ENCODE measurements around the gene CTBP2. TPM values are rescaled to one million over a fixed set of nuclear protein-coding genes. Genes with fewer than 3 reads are reported as not detected.

The CTBP2 gene
- total RNA-seq, 1 experiment from 2014 or later = 233 TPM

- no peaks in the 10 kb centered on the region for H3K27me3 ChIP-seq (ENCODE audit: control insufficient read depth, insufficient read depth, low read length)
- peaks cover 29% of the 10 kb centered on the region for H3K36me3 ChIP-seq (replicated peaks; ENCODE audit: control insufficient read depth, insufficient read depth, low read length)
- no peak overlapping the region for H3K4me3 ChIP-seq (ENCODE audit: insufficient read depth, low read depth, low read length)
- no peak for DNase-seq
Measured at GRCh38 chr10:125107166-125107949, 53.0 kb downstream of the CTBP2 start.

- peaks cover 30% of the 10 kb centered on the region for H3K36me3 ChIP-seq (replicated peaks; ENCODE audit: control insufficient read depth, insufficient read depth, low read length)
- H3K4me3 ChIP-seq (ENCODE audit: insufficient read depth, low read depth, low read length) = no peak overlapping the region
- no peaks in the 10 kb centered on the region for H3K27me3 ChIP-seq (ENCODE audit: control insufficient read depth, insufficient read depth, low read length)
- no peak for DNase-seq
Measured at GRCh38 chr10:125106586-125106985, 53.8 kb downstream of the CTBP2 start.

DNA sequence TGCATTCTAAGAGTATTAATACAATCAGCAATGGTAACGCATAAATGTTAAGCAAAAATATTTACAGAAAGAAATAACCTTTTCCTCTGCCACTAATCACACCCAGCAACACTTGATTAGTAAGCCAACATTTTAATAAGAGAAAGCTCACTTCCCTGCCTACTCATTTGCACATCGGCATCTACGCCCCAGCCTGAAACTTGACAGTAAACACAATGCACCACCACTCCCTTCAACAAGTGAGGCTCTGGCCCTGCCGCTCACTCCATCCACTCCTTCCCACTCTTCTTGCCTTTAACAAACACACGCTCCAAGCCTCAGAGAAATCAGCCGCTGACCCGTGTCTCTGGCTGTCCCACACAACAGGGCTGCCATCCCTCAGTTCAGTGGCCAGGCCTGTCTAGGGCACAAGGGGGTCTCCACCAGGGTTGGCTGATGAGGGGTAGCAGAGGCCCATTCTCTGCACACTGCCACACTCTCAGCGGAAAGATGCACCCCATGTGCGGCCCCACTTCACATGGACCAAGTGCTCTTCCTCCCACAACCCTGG, 54.6 kb downstream of the CTBP2 start:
- Histone ChIP-seq H3K27me3 (ENCODE audit: control insufficient read depth, insufficient read depth, low read length) (no peaks in the 10 kb centered on the region), H3K4me3 (ENCODE audit: insufficient read depth, low read depth, low read length) (no peak overlapping the region), H3K36me3 (replicated peaks; ENCODE audit: control insufficient read depth, insufficient read depth, low read length) (peaks cover 32% of the 10 kb centered on the region)
- no peak for DNase-seq

GRCh38 chr10:125105155-125105554, 55.2 kb downstream of the CTBP2 start:
- H3K4me3 ChIP-seq (ENCODE audit: insufficient read depth, low read depth, low read length) = no peak overlapping the region
- H3K36me3 ChIP-seq (replicated peaks; ENCODE audit: control insufficient read depth, insufficient read depth, low read length) = peaks cover 32% of the 10 kb centered on the region
- no peaks in the 10 kb centered on the region for H3K27me3 ChIP-seq (ENCODE audit: control insufficient read depth, insufficient read depth, low read length)
- DNase-seq = no peak

DNA sequence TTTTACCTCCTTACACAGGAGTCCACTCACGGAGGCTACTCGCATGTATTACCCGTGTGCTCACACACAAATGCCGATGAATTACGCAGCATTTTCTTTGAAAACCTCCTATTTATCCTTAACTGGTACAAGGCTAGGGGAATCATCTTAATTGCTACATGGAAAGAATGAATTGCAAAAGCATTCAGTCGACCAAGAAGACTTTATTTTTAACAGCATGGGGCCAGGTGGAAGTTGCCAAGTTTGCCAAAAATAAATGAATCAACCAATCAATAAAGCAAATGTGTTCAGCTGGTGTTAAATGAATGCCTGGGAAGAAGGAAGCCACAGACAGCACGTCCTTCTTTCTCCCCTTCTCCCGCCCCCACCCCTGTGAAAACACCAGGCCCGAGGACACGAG, 55.8 kb downstream of the CTBP2 start:
- H3K27me3 ChIP-seq (ENCODE audit: control insufficient read depth, insufficient read depth, low read length) = no peaks in the 10 kb centered on the region
- no peak for DNase-seq
- peaks cover 30% of the 10 kb centered on the region for H3K36me3 ChIP-seq (replicated peaks; ENCODE audit: control insufficient read depth, insufficient read depth, low read length)
- no peak overlapping the region for H3K4me3 ChIP-seq (ENCODE audit: insufficient read depth, low read depth, low read length)

- no peak overlapping the region for H3K4me3 ChIP-seq (ENCODE audit: insufficient read depth, low read depth, low read length)
- H3K36me3 ChIP-seq (replicated peaks; ENCODE audit: control insufficient read depth, insufficient read depth, low read length) = peaks cover 25% of the 10 kb centered on the region
Measured at GRCh38 chr10:125103924-125104323, 56.4 kb downstream of the CTBP2 start.

GRCh38 chr10:125103466-125103865, 56.9 kb downstream of the CTBP2 start:
- H3K36me3 ChIP-seq (replicated peaks; ENCODE audit: control insufficient read depth, insufficient read depth, low read length) = peaks cover 23% of the 10 kb centered on the region
- no peak overlapping the region for H3K4me3 ChIP-seq (ENCODE audit: insufficient read depth, low read depth, low read length)
- DNase-seq = no peak
- no peaks in the 10 kb centered on the region for H3K27me3 ChIP-seq (ENCODE audit: control insufficient read depth, insufficient read depth, low read length)

More at GRCh38 chr10:125103924-125104323, 56.4 kb downstream of the CTBP2 start:
- DNase-seq = no peak
- H3K27me3 ChIP-seq (ENCODE audit: control insufficient read depth, insufficient read depth, low read length) = no peaks in the 10 kb centered on the region

DNA sequence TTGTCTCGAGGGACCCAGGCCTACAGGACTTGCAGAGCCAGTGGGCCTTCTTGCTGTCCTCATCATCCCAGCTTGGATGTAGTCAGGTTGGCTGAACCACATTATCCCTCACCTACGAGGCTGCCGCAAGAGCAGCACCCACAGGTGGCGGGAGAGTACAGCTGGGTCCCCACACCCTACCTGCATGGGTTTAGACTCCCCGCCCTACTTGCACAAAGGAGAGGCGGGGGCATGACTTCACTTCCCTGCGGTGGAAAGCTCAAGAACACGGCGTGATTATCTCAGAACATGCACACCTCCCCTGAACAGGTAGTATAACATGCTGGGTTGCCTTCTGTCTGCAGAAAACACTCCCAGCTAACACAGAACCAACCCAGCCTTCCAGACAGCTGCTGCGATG, 57.5 kb downstream of the CTBP2 start:
- no peak for DNase-seq
- H3K36me3 ChIP-seq (replicated peaks; ENCODE audit: control insufficient read depth, insufficient read depth, low read length) = peaks cover 17% of the 10 kb centered on the region
- H3K4me3 ChIP-seq (ENCODE audit: insufficient read depth, low read depth, low read length) = no peak overlapping the region
- no peaks in the 10 kb centered on the region for H3K27me3 ChIP-seq (ENCODE audit: control insufficient read depth, insufficient read depth, low read length)

DNA sequence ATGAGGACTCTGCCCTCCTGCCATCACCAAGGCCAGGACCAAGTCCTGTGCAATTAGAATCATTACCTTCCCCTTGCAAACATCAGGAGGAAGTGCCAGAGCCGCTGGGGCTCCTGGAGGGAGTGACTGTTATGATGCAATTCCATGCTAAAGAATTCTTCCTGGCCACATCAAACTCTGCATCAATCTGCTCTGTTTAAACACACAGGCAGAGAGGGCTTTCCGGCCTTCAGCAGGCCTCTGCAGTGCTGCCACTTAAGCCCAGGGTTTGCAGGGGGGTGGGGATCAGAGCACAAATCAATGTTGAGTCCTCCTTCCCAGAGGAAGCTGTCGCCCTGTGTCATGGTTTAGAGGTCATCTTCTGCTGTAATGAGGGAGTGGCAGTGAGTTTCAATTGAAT, 58.1 kb downstream of the CTBP2 start:
- H3K27me3 ChIP-seq (ENCODE audit: control insufficient read depth, insufficient read depth, low read length) = no peaks in the 10 kb centered on the region
- peaks cover 13% of the 10 kb centered on the region for H3K36me3 ChIP-seq (replicated peaks; ENCODE audit: control insufficient read depth, insufficient read depth, low read length)
- no peak overlapping the region for H3K4me3 ChIP-seq (ENCODE audit: insufficient read depth, low read depth, low read length)
- DNase-seq = no peak

- DNase-seq = no peak
- Histone ChIP-seq H3K36me3 (replicated peaks; ENCODE audit: control insufficient read depth, insufficient read depth, low read length) (peaks cover 9% of the 10 kb centered on the region), H3K27me3 (ENCODE audit: control insufficient read depth, insufficient read depth, low read length) (no peaks in the 10 kb centered on the region), H3K4me3 (ENCODE audit: insufficient read depth, low read depth, low read length) (no peak overlapping the region)
Measured at GRCh38 chr10:125101581-125101980, 58.8 kb downstream of the CTBP2 start.

DNA sequence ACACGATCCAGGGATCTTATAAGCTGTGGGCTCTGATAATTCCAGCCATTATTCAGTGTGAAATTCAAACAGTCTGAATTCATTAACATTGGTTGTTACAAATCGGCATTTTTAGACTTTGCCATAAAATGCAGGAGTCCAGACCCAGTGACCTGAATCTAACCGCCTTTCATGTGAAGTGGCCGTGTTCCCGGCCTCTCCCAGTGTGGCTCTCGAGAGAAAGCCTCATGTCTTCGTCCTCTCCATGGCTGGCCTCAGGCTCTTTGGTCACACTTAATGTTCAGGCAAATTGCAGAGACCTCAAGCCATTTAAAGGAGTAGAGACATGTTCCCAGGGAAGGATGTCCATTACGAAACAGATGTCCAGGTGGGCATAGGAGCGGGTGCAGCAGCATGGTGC, 59.3 kb downstream of the CTBP2 start:
- no peak for DNase-seq
- Histone ChIP-seq H3K27me3 (ENCODE audit: control insufficient read depth, insufficient read depth, low read length) (no peaks in the 10 kb centered on the region), H3K4me3 (ENCODE audit: insufficient read depth, low read depth, low read length) (no peak overlapping the region), H3K36me3 (replicated peaks; ENCODE audit: control insufficient read depth, insufficient read depth, low read length) (peaks cover 9% of the 10 kb centered on the region)

DNA sequence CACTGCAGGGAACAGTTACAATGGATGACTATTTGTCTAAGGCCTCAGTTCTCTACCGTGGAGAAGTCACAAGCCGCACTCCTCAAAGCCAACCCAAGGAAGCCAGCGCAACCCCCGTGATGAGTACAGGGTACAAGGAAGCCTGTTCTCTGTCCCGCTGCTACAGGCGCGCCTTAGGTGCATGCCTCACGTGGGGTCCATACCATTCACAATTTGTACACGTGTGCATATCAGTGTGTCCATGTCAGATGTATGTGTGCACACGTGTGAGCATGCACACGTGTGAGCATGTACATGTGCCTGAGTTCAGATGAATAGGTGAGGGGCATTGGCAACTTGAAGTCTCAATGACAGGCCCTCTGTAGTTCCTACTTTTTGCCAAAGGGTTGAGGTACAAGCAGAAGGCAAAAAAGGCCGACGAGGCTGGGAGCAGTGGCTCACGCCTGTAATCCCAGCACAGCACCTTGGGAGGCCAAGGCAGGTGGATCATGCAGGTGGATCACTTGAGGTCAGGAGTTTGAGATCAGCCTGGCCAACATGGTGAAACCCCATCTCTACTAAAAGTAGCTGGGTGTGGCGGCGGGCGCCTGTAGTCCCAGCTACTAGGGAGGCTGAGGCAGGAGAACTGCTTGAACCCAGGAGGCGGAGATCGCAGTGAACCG, 62.8 kb downstream of the CTBP2 start:
- no peak for DNase-seq

GRCh38 chr10:125096975-125097374, 63.4 kb downstream of the CTBP2 start:
- peaks cover 6% of the 10 kb centered on the region for H3K36me3 ChIP-seq (replicated peaks; ENCODE audit: control insufficient read depth, insufficient read depth, low read length)
- no peaks in the 10 kb centered on the region for H3K27me3 ChIP-seq (ENCODE audit: control insufficient read depth, insufficient read depth, low read length)
- no peak overlapping the region for H3K4me3 ChIP-seq (ENCODE audit: insufficient read depth, low read depth, low read length)
- DNase-seq = no peak

More for the DNA sequence above, 62.8 kb downstream of the CTBP2 start:
- Histone ChIP-seq H3K4me3 (ENCODE audit: insufficient read depth, low read depth, low read length) (no peak overlapping the region), H3K36me3 (replicated peaks; ENCODE audit: control insufficient read depth, insufficient read depth, low read length) (peaks cover 9% of the 10 kb centered on the region), H3K27me3 (ENCODE audit: control insufficient read depth, insufficient read depth, low read length) (no peaks in the 10 kb centered on the region)

- Histone ChIP-seq H3K27me3 (ENCODE audit: control insufficient read depth, insufficient read depth, low read length) (no peaks in the 10 kb centered on the region), H3K36me3 (replicated peaks; ENCODE audit: control insufficient read depth, insufficient read depth, low read length) (peaks cover 4% of the 10 kb centered on the region), H3K4me3 (ENCODE audit: insufficient read depth, low read depth, low read length) (no peak overlapping the region)
- no peak for DNase-seq
Measured at GRCh38 chr10:125096371-125096770, 64.0 kb downstream of the CTBP2 start.

- Histone ChIP-seq H3K27me3 (ENCODE audit: control insufficient read depth, insufficient read depth, low read length) (no peaks in the 10 kb centered on the region), H3K36me3 (replicated peaks; ENCODE audit: control insufficient read depth, insufficient read depth, low read length) (peaks cover 5% of the 10 kb centered on the region), H3K4me3 (ENCODE audit: insufficient read depth, low read depth, low read length) (no peak overlapping the region)
- no peak for DNase-seq
Measured at GRCh38 chr10:125095776-125096175, 64.6 kb downstream of the CTBP2 start.
